Activated CD4-positive, alpha-beta memory T cell treated with anti-CD3 and anti-CD28 coated beads for 36 hours (primary cell): ENCODE measurements around the gene OR10G4. TPM values are rescaled to one million over a fixed set of nuclear protein-coding genes. Genes with fewer than 3 reads are reported as not detected.

Experiments used
- CTCF ChIA-PET: fragments of 350-600 bp; sonication (Branson Sonifier 250); formaldehyde crosslinking; loops from one replicate; lab custom pipeline; 2021; ENCODE audit warnings: antibody characterized with exemption, inconsistent platforms; lab: Charles Lee
- POLR2A ChIA-PET: fragments of 350-600 bp; sonication (Branson Sonifier 250); formaldehyde crosslinking; loops from one replicate; lab custom pipeline; 2021; ENCODE audit warnings: antibody characterized with exemption; lab: Charles Lee
- DNase-seq: peaks from one replicate; pipeline ENCODE4 v3.0.0-alpha.2; 2020
- H3K27ac Mint-ChIP-seq: one replicate; pipeline ENCODE4 v1.8.0; 2021; ENCODE audit warnings: mixed read lengths
- H3K27me3 Mint-ChIP-seq: one replicate; pipeline ENCODE4 v1.8.0; 2021; ENCODE audit warnings: mixed read lengths
- H3K36me3 Mint-ChIP-seq: one replicate; pipeline ENCODE4 v1.8.0; 2021; ENCODE audit warnings: mixed read lengths
- H3K4me1 Mint-ChIP-seq: one replicate; pipeline ENCODE4 v1.8.0; 2021; ENCODE audit warnings: low read depth, mixed read lengths
- H3K4me3 Mint-ChIP-seq: one replicate; pipeline ENCODE4 v1.8.0; 2021; ENCODE audit warnings: mild to moderate bottlenecking, mixed read lengths
- H3K9me3 Mint-ChIP-seq: one replicate; pipeline ENCODE4 v1.8.0; 2021; ENCODE audit warnings: mixed read lengths
- intact Hi-C: fragments of 100-400 bp; cut with micrococcal nuclease; formaldehyde crosslinking; loops from one replicate; pipeline ENCODE4 v1.15.1; 2023
- total RNA-seq, 2 experiments: library from RNA; stranded (reverse); gene quantifications; one replicate each; pipeline ENCODE4 v1.2.3, GENCODE V29; 2021

Gene OR10G4
- total RNA-seq, 2 experiments from 2014 or later, result not detected

GRCh38 chr11:124050748-124051147 lies 38.0 kb downstream of the OR10G4 start:
- Mint-ChIP-seq H3K36me3 (no peaks in the 10 kb centered on the region), H3K9me3 (no peaks in the 10 kb centered on the region), H3K27ac (no peak overlapping the region), H3K4me3 (no peak overlapping the region), H3K27me3 (peaks cover 4% of the 10 kb centered on the region), H3K4me1 (no peaks in the 10 kb centered on the region)
- POLR2A ChIA-PET, result no interaction called here
- CTCF ChIA-PET, result interaction anchor here (1.6 kb wide), 1 partner anchor 21 kb away, joined by 7 read pairs; no protein-coding TSS in a partner anchor
- intact Hi-C loops, result no loop called here
- no peak for DNase-seq

- ChIA-PET CTCF (no interaction called here), POLR2A (no interaction called here)
- Mint-ChIP-seq H3K27ac (no peak overlapping the region), H3K9me3 (no peaks in the 10 kb centered on the region), H3K27me3 (peaks cover 4% of the 10 kb centered on the region), H3K4me3 (no peak overlapping the region), H3K4me1 (no peaks in the 10 kb centered on the region), H3K36me3 (no peaks in the 10 kb centered on the region)
- intact Hi-C loops, result no loop called here
- no peak for DNase-seq
Measured at GRCh38 chr11:124052966-124053365, 40.2 kb downstream of the OR10G4 start.

Other genes starting within 250 kb of the OR10G4 start
- gene OR6M1, start 206.6 kb upstream of the OR10G4 start, total RNA-seq, result not detected
- gene TMEM225, start 127.3 kb upstream of the OR10G4 start, total RNA-seq, result not detected
- not detected for gene OR8D4, start 110.8 kb upstream of the OR10G4 start, total RNA-seq
- not detected for gene OR4D5, start 73.4 kb upstream of the OR10G4 start, total RNA-seq
- gene OR6T1, start 69.2 kb upstream of the OR10G4 start, total RNA-seq, result not detected
- not detected for gene OR10S1, start 35.2 kb upstream of the OR10G4 start, total RNA-seq
- not detected for gene OR10G6, start 17.8 kb upstream of the OR10G4 start, total RNA-seq
- gene OR10G9, start 10.0 kb downstream of the OR10G4 start, total RNA-seq, result not detected
- gene OR10G8, start 13.8 kb downstream of the OR10G4 start, total RNA-seq, result not detected
- gene OR10G7, start 28.3 kb downstream of the OR10G4 start, total RNA-seq, result not detected
- 1 to 10 TPM; 6.9 to 7.5 TPM for gene VWA5A, start 102.5 kb downstream of the OR10G4 start, total RNA-seq
- not detected for gene OR10D3, start 170.3 kb downstream of the OR10G4 start, total RNA-seq
- not detected for gene OR8G1, start 228.1 kb downstream of the OR10G4 start, total RNA-seq
- gene OR8G5, start 243.4 kb downstream of the OR10G4 start, total RNA-seq, result not detected